HG03039 (cell line): Measurements from ENCODE around the gene STAB2.
"Not testable (repeated sequence)": the region's sequence is repeated elsewhere in the genome, so short reads cannot be mapped to it uniquely, and the experiment has no call there.

Source experiments
- ATAC-seq: cut with Tn5 transposase; IDR thresholded peaks from one replicate; pipeline ENCODE4 v1.9.1; 2021; ENCODE audit warnings: mild to moderate bottlenecking, moderate library complexity; ENCODE audit not compliant: unreplicated experiment

Gene STAB2

GRCh38 chr12:103805655-103806360, 218.7 kb downstream of the STAB2 start:
- no peak for ATAC-seq

- no peak for ATAC-seq
These were observed 219.7 kb downstream of the STAB2 start for GRCh38 chr12:103806803-103807202.

GRCh38 chr12:103807561-103808238, 220.6 kb downstream of the STAB2 start:
- ATAC-seq, result no peak

- no peak for ATAC-seq
These were observed 221.3 kb downstream of the STAB2 start for GRCh38 chr12:103808239-103808880.

GRCh38 chr12:103809154-103809553, 222.1 kb downstream of the STAB2 start:
- no peak for ATAC-seq

GRCh38 chr12:103809639-103810038, 222.6 kb downstream of the STAB2 start:
- not testable (repeated sequence) for ATAC-seq

GRCh38 chr12:103810111-103810510, 223.0 kb downstream of the STAB2 start:
- ATAC-seq, result no peak

GRCh38 chr12:103811791-103812190, 224.7 kb downstream of the STAB2 start:
- no peak for ATAC-seq

GRCh38 chr12:103812789-103813188, 225.7 kb downstream of the STAB2 start:
- no peak for ATAC-seq

GRCh38 chr12:103813426-103813825, 226.4 kb downstream of the STAB2 start:
- ATAC-seq, result no peak

GRCh38 chr12:103813949-103814348, 226.9 kb downstream of the STAB2 start:
- no peak for ATAC-seq

GRCh38 chr12:103814436-103814835, 227.4 kb downstream of the STAB2 start:
- ATAC-seq, result no peak
